Calu3 (cell line): ENCODE measurements around the gene EIF6. TPM values are rescaled to one million over a fixed set of nuclear protein-coding genes. Genes with fewer than 3 reads are reported as not detected.

Experiments
- BruUV-seq: library from RNA; stranded (reverse); fragments of 400-500 nt; replicated peaks from 2 replicates; lab custom pipeline; 2021; lab: Mats Ljungman, UMichigan
- CTCF ChIA-PET: fragments of 300-600 bp; sonication (Branson Sonifier 250); formaldehyde crosslinking; loops from one replicate; lab custom pipeline; 2022; ENCODE audit warnings: antibody characterized with exemption; lab: Charles Lee
- DNase-seq: peaks from one replicate; pipeline ENCODE4 v3.0.0; 2022
- H3K27ac Mint-ChIP-seq: one replicate; pipeline ENCODE4 v1.8.0; 2022; ENCODE audit warnings: mixed read lengths; ENCODE audit not compliant: unreplicated experiment
- H3K27me3 Mint-ChIP-seq: one replicate; pipeline ENCODE4 v1.8.0; 2022; ENCODE audit warnings: mixed read lengths; ENCODE audit not compliant: unreplicated experiment
- H3K36me3 Mint-ChIP-seq: one replicate; pipeline ENCODE4 v1.8.0; 2022; ENCODE audit warnings: mild to moderate bottlenecking, moderate library complexity, mixed read lengths; ENCODE audit not compliant: insufficient read depth, unreplicated experiment
- H3K4me1 Mint-ChIP-seq: one replicate; pipeline ENCODE4 v1.8.0; 2022; ENCODE audit warnings: mild to moderate bottlenecking, low read depth, mixed read lengths; ENCODE audit not compliant: unreplicated experiment
- H3K4me3 Mint-ChIP-seq: one replicate; pipeline ENCODE4 v1.8.0; 2022; ENCODE audit warnings: mild to moderate bottlenecking, low read depth, moderate library complexity, mixed read lengths; ENCODE audit not compliant: unreplicated experiment
- H3K9me3 Mint-ChIP-seq: one replicate; pipeline ENCODE4 v1.8.0; 2022; ENCODE audit warnings: low read depth, mixed read lengths; ENCODE audit not compliant: unreplicated experiment
- intact Hi-C: fragments of 100-400 bp; cut with micrococcal nuclease; formaldehyde crosslinking; loops from one replicate; pipeline ENCODE4 v1.10.0; 2022; ENCODE audit not compliant: unreplicated experiment
- total RNA-seq: library from RNA; stranded (reverse); gene quantifications from 2 replicates; pipeline ENCODE4 v1.2.3, GENCODE V29; 2022
- TF ChIP-seq, protein P1 (sequence below): fragments of 200-600 bp; IDR thresholded peaks from one replicate; pipeline ENCODE4 v1.8.0; 2022; ENCODE audit warnings: antibody characterized with exemption; ENCODE audit not compliant: unreplicated experiment

The EIF6 gene
- total RNA-seq, 1 experiment from 2014 or later: 271 TPM

DNA sequence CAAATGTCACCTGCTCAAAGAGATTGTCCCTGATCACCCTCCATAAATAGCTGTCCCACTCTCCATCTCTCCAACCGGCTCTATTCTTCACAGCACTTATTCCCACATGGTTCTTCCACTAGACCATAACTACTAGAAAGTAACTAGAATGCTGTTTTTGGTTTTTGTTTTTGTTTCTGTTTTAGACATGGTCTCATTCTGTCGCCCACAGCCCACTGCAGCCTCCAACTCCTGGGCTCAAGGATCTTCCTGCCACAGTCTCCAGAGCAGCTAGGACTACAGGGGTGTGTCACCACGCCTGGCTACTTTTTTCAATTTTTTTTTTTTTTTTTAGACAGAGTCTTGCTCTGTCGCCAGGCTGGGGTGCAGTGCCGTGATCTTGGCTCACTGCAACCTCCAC, 45.8 kb downstream of the EIF6 start:
- H3K36me3 Mint-ChIP-seq: no peaks in the 10 kb centered on the region

DNA sequence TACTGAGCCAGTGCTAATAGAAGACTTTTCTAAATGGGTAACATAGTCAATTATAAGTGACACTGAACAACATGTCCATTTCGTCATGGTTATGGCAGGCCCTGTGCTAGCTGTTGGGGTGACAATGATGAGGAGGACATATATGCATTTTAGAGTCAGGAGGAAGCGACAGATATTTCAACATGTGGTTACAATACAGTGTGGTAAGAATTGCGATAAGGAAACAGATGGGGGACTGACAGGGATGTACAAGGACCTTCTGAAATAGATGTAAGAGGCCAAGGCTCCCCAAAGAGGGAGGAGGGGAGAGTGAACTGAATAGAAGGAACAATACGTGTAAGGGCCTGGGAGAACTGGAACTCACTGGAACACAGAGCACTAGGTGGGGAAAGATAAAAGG, 46.4 kb downstream of the EIF6 start:
- DNase-seq: no peak
- Mint-ChIP-seq H3K9me3 (no peaks in the 10 kb centered on the region), H3K4me1 (no peaks in the 10 kb centered on the region), H3K27me3 (peaks cover 14% of the 10 kb centered on the region), H3K36me3 (no peaks in the 10 kb centered on the region), H3K27ac (no peak overlapping the region), H3K4me3 (no peak overlapping the region)
- intact Hi-C loops: no loop called here
- TF ChIP-seq, protein P1, sequence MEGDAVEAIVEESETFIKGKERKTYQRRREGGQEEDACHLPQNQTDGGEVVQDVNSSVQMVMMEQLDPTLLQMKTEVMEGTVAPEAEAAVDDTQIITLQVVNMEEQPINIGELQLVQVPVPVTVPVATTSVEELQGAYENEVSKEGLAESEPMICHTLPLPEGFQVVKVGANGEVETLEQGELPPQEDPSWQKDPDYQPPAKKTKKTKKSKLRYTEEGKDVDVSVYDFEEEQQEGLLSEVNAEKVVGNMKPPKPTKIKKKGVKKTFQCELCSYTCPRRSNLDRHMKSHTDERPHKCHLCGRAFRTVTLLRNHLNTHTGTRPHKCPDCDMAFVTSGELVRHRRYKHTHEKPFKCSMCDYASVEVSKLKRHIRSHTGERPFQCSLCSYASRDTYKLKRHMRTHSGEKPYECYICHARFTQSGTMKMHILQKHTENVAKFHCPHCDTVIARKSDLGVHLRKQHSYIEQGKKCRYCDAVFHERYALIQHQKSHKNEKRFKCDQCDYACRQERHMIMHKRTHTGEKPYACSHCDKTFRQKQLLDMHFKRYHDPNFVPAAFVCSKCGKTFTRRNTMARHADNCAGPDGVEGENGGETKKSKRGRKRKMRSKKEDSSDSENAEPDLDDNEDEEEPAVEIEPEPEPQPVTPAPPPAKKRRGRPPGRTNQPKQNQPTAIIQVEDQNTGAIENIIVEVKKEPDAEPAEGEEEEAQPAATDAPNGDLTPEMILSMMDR: no peak
- BruUV-seq: no TSS peak
- CTCF ChIA-PET: no interaction called here

More for the DNA sequence above, 45.8 kb downstream of the EIF6 start:
- BruUV-seq: no TSS peak
- DNase-seq: no peak
- H3K27me3 Mint-ChIP-seq: peaks cover 14% of the 10 kb centered on the region
- no peaks in the 10 kb centered on the region for H3K4me1 Mint-ChIP-seq
- H3K9me3 Mint-ChIP-seq: no peaks in the 10 kb centered on the region
- no peak overlapping the region for H3K4me3 Mint-ChIP-seq
- H3K27ac Mint-ChIP-seq: no peak overlapping the region
- TF ChIP-seq, protein P1: no peak
- CTCF ChIA-PET: interaction anchor here (0.7 kb wide), 1 partner anchor 30 kb away, joined by 4 read pairs; no protein-coding TSS in a partner anchor
- intact Hi-C loops: no loop called here

DNA sequence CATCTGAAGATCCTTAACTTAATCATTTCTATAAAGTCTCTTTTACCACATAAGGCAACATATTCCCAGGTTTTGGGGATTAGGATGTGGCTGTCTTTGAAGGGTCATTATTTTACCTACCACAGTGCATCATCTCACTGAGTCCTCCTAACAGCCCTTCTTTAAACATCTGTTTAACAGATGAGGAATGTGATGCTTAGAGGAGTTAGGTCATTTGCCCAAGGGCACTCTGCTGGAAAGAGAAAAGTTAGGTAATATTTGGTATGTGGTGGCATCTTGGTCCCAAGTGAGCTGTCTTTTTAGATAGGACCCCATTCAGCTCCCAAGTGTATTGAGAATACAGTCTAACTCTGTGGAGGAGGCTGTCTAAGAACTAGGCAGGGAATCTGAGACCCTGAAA, 47.1 kb downstream of the EIF6 start:
- no peak for DNase-seq
- no peaks in the 10 kb centered on the region for H3K36me3 Mint-ChIP-seq
- no TSS peak for BruUV-seq
- no peak overlapping the region for H3K4me3 Mint-ChIP-seq
- peaks cover 14% of the 10 kb centered on the region for H3K27me3 Mint-ChIP-seq
- H3K27ac Mint-ChIP-seq: no peak overlapping the region
- no peaks in the 10 kb centered on the region for H3K4me1 Mint-ChIP-seq
- TF ChIP-seq, protein P1: no peak
- CTCF ChIA-PET: no interaction called here
- intact Hi-C loops: no loop called here
- no peaks in the 10 kb centered on the region for H3K9me3 Mint-ChIP-seq

DNA sequence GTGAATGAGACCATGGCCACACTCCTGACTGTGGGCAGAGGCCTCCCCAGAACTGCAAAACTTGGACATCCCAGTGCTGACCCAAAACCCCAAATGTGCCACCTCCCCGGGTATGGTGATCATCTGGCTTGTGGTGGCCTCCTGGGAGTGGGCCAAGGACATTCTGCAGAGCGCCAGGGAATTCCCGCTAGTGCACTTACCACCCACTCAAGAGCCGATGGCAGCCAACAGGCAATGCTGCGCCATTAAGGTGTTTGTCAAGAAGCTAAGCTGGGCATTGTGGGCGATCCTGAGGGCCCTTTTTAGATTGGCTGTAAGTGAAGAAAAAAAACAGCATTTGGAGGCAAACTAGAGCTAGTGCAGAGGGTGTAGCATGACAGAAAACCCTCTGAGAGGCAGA, 48.7 kb downstream of the EIF6 start:
- TF ChIP-seq, protein P1: no peak
- H3K27me3 Mint-ChIP-seq: peaks cover 14% of the 10 kb centered on the region
- CTCF ChIA-PET: no interaction called here
- no peaks in the 10 kb centered on the region for H3K4me1 Mint-ChIP-seq
- H3K9me3 Mint-ChIP-seq: no peaks in the 10 kb centered on the region
- no peak overlapping the region for H3K4me3 Mint-ChIP-seq
- intact Hi-C loops: no loop called here
- H3K27ac Mint-ChIP-seq: no peak overlapping the region
- DNase-seq: no peak
- no peaks in the 10 kb centered on the region for H3K36me3 Mint-ChIP-seq
- BruUV-seq: no TSS peak
